ENCODE measurements around the gene STOML1.
A peak's percentile ranks its signal among the peaks of the same experiment; 100 is the strongest.
"Not testable (repeated sequence)": the region's sequence is repeated elsewhere in the genome, so short reads cannot be mapped to it uniquely, and the experiment has no call there.

STOML1 gene

GRCh38 chr15:73944161-73945129 lies 47.6 kb downstream of the STOML1 start:
- peak; percentile 60 for DNase-seq

- no peak for DNase-seq
Observed at GRCh38 chr15:73942751-73943270, 49.3 kb downstream of the STOML1 start.

- DNase-seq: no peak
Observed at GRCh38 chr15:73941871-73942635, 50.0 kb downstream of the STOML1 start.

- no peak for DNase-seq
Observed at GRCh38 chr15:73941449-73941848, 50.6 kb downstream of the STOML1 start.

- peak; percentile 79 for DNase-seq
Observed at GRCh38 chr15:73941044-73941443, 51.1 kb downstream of the STOML1 start.

- no peak for DNase-seq
Observed at GRCh38 chr15:73940061-73940981, 51.8 kb downstream of the STOML1 start.

GRCh38 chr15:73939138-73939537 lies 53.0 kb downstream of the STOML1 start:
- peak; percentile 36 for DNase-seq

- not testable (repeated sequence) for DNase-seq
Observed at GRCh38 chr15:73938516-73938915, 53.6 kb downstream of the STOML1 start.

GRCh38 chr15:73937726-73938125 lies 54.4 kb downstream of the STOML1 start:
- DNase-seq: no peak

GRCh38 chr15:73937296-73937695 lies 54.8 kb downstream of the STOML1 start:
- DNase-seq: no peak

- DNase-seq: no peak
Observed at GRCh38 chr15:73936588-73937290, 55.4 kb downstream of the STOML1 start.

GRCh38 chr15:73936181-73936580 lies 55.9 kb downstream of the STOML1 start:
- peak; percentile 47 for DNase-seq

GRCh38 chr15:73935547-73935946 lies 56.5 kb downstream of the STOML1 start:
- DNase-seq: peak; percentile 85

- DNase-seq: no peak
Observed at GRCh38 chr15:73934281-73934680, 57.8 kb downstream of the STOML1 start.

- no peak for DNase-seq
Observed at GRCh38 chr15:73932381-73933191, 59.5 kb downstream of the STOML1 start.

GRCh38 chr15:73931441-73931840 lies 60.7 kb downstream of the STOML1 start:
- no peak for DNase-seq

GRCh38 chr15:73930790-73931281 lies 61.3 kb downstream of the STOML1 start:
- no peak for DNase-seq

- DNase-seq: no peak
Observed at GRCh38 chr15:73930371-73930770, 61.7 kb downstream of the STOML1 start.

GRCh38 chr15:73928971-73929627 lies 63.0 kb downstream of the STOML1 start:
- DNase-seq: peak; percentile 48
